Epithelial cell of prostate (primary cell): ENCODE measurements around the gene GNAT1.

Experiments
- DNase-seq: peaks from one replicate; pipeline ENCODE4 v3.0.0-alpha.2; 2011; ENCODE audit warnings: low read depth, low spot score
- H3K27ac ChIP-seq: fragments of 450-650 bp; 2 replicates; pipeline ENCODE4 v1.5.1; 2017; ENCODE audit warnings: mild to moderate bottlenecking

The GNAT1 gene

GRCh38 chr3:50174947-50175524 lies 16.4 kb upstream of the GNAT1 start:
- no peak for DNase-seq
- no peak overlapping the region for H3K27ac ChIP-seq

GRCh38 chr3:50177346-50177745 lies 14.1 kb upstream of the GNAT1 start:
- DNase-seq, result no peak
- H3K27ac ChIP-seq, result no peak overlapping the region

DNA sequence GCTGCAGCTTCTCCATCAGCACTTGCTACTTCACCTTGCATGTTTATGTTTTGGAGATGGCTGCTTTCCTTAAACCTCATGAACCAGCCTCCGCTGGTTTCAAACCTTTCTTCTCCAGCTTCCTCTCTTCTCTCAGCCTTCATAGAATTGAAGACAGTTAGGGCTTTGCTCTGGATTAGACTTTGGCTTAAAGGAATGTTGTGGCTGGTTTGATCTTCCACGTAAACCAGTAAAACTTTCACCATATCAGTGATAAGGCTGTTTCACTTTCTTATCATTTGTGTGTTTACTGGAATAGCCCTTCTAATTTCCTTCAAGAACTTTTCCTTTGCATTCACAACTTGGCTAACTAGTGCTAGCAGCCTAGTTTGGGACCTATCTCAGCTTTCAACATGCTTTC lies 11.7 kb upstream of the GNAT1 start:
- DNase-seq, result no peak
- H3K27ac ChIP-seq, result no peak overlapping the region

DNA sequence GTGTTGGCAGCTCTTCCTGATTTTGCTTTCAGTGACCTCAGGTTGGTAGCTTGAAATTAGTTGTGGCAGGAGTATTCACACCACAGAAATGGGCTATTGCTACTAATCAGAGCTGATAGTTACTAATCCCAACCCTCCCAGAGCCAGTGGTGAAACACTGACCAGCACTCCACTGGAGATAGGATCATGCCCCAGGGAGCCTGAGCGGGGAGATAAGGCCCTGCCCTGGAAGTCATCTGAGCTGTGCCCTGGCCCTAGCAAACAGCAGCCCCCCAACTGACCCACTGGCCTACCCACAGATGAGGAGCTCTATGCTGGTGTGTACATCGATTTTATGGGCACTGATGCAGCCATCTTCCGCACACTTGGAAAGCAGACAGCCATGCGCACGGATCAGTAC lies 9.4 kb upstream of the GNAT1 start:
- H3K27ac ChIP-seq, result no peak overlapping the region
- DNase-seq, result no peak

DNA sequence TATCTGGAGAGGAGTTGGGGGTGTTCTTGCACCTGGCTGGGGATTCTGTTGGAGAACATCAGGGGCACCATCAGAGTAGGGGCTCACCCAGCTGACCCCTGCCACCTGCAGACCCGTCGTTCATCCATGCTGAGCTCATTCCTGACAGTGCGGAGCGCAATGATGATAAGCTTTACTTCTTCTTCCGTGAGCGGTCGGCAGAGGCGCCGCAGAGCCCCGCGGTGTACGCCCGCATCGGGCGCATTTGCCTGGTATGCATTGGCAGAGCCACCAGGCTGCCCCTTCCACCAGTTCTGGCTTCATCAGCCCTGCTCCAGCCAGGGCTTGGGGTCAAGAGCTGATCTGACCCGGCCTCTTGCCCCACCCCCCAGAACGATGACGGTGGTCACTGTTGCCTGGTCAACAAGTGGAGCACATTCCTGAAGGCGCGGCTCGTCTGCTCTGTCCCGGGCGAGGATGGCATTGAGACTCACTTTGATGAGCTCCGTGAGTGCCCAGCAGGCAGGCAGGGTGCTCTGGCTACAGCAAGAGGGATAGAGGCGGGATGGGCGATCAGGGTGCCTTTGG lies 8.8 kb upstream of the GNAT1 start:
- H3K27ac ChIP-seq, result no peak overlapping the region
- no peak for DNase-seq

- no peak for DNase-seq
- no peak overlapping the region for H3K27ac ChIP-seq
These were observed 7.7 kb upstream of the GNAT1 start for GRCh38 chr3:50183755-50184154.

DNA sequence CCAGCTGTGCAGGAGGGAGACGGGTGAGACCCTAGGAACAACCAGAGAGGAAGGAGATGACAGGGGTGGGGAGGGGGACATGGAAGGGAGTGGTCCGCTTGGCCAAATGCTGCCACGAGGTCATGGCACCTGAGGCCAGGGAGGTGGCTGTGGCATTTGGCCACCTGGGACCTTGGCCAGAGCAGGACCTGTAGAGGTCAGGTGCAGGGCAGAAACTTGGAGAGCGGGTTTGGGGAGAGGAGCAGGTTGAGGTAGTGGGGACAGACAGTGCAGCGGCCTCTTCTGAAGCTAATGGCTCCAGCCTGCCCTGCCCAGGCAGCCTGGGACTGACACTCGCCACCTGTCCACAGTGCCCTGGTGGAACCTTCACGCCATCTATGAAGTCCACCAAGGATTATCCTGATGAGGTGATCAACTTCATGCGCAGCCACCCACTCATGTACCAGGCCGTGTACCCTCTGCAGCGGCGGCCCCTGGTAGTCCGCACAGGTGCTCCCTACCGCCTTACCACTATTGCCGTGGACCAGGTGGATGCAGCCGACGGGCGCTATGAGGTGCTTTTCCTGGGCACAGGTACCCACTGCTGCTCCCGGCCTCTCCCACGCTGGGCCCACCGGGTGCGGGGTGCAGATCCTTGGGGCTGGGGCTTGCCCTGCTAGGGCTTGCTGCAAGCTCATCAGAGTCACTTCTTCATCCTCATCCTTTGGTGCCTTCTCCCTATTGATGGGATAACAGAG lies 7.0 kb upstream of the GNAT1 start:
- DNase-seq, result no peak
- no peak overlapping the region for H3K27ac ChIP-seq

DNA sequence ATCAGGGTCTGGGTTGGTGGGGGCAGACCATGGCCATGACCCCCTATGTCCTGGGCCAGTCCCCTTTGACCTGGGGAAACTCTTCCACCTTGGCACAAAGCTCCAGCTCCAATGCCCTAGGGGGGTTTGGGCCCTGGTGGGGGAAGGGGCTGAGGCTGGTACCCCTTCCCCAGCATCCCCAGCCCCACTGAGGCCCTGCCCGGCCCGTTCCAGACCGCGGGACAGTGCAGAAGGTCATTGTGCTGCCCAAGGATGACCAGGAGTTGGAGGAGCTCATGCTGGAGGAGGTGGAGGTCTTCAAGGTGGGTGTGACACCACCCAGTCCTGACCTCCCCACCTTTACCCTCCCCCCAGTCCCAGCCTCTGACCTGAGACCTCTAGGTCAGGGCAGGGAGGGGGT lies 6.2 kb upstream of the GNAT1 start:
- DNase-seq, result no peak

GRCh38 chr3:50186096-50186495 lies 5.3 kb upstream of the GNAT1 start:
- H3K27ac ChIP-seq, result no peak overlapping the region
- DNase-seq, result no peak

More for the DNA sequence above, 6.2 kb upstream of the GNAT1 start:
- no peak overlapping the region for H3K27ac ChIP-seq

GRCh38 chr3:50187750-50188149 lies 3.7 kb upstream of the GNAT1 start:
- H3K27ac ChIP-seq, result no peak overlapping the region
- no peak for DNase-seq

GRCh38 chr3:50189274-50189673 lies 2.1 kb upstream of the GNAT1 start:
- no peak for DNase-seq

GRCh38 chr3:50189989-50190388 lies 1.4 kb upstream of the GNAT1 start:
- DNase-seq, result no peak
- H3K27ac ChIP-seq, result no peak overlapping the region

More at GRCh38 chr3:50189274-50189673, 2.1 kb upstream of the GNAT1 start:
- H3K27ac ChIP-seq, result no peak overlapping the region

- DNase-seq, result no peak
These were observed 714 bp downstream of the GNAT1 start for GRCh38 chr3:50192124-50192523.

GRCh38 chr3:50192689-50193141 lies 1.3 kb downstream of the GNAT1 start:
- no peak overlapping the region for H3K27ac ChIP-seq
- DNase-seq, result no peak

More at GRCh38 chr3:50192124-50192523, 714 bp downstream of the GNAT1 start:
- no peak overlapping the region for H3K27ac ChIP-seq

DNA sequence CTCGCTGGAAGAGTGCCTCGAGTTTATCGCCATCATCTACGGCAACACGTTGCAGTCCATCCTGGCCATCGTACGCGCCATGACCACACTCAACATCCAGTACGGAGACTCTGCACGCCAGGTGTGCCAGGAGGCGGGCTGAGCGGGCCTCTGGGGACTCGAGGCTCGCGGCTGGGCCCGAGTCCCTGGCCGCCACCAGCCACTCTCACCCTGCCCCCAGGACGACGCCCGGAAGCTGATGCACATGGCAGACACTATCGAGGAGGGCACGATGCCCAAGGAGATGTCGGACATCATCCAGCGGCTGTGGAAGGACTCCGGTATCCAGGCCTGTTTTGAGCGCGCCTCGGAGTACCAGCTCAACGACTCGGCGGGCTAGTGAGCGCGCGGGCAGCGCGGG lies 1.9 kb downstream of the GNAT1 start:
- no peak for DNase-seq

GRCh38 chr3:50193746-50194127 lies 2.3 kb downstream of the GNAT1 start:
- no peak for DNase-seq
- H3K27ac ChIP-seq, result no peak overlapping the region

More for the DNA sequence above, 1.9 kb downstream of the GNAT1 start:
- H3K27ac ChIP-seq, result no peak overlapping the region

- no peak for DNase-seq
- H3K27ac ChIP-seq, result no peak overlapping the region
These were observed 2.9 kb downstream of the GNAT1 start for GRCh38 chr3:50194128-50194902.

DNA sequence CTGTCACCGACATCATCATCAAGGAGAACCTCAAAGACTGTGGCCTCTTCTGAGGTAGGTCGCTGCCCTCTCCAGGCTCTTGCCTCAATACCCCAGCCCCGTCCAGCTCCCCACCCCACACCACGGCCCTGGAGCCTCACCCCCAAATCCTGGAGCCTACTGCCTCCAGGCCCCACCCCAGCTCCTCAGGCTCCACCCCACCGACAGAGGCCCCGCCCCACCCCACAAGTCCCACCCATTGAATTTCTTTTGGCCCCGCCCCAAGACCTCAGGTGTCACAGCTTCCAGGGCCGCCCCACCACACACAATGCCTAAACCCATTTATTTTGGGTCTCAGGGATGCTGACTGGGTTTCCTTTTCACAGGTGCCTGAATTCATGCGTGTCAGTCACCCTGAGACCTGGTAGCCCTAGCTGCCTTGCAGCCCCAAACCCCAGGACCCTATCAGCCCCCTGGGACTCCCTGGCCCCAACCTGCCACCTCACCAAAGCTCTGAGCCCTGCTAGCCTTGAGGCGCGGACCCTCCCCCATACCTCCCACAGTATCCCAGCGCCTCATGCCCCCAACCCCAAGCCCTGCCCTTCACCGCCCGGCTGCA lies 3.6 kb downstream of the GNAT1 start:
- DNase-seq, result no peak

GRCh38 chr3:50195501-50196252 lies 4.3 kb downstream of the GNAT1 start:
- DNase-seq, result no peak
- no peak overlapping the region for H3K27ac ChIP-seq

More for the DNA sequence above, 3.6 kb downstream of the GNAT1 start:
- no peak overlapping the region for H3K27ac ChIP-seq
